OCI-LY7 (cell line): ENCODE data around the gene MGMT. TPM values are rescaled to one million over a fixed set of nuclear protein-coding genes. Genes with fewer than 3 reads are reported as not detected.

Source experiments
- BruUV-seq: library from RNA; stranded (reverse); fragments of 400-500 nt; replicated peaks from 2 replicates; lab custom pipeline; 2021; lab: Mats Ljungman, UMichigan
- CTCF ChIA-PET: fragments of 300-600 bp; sonication (Branson Sonifier 250); formaldehyde crosslinking; loops from one replicate; lab custom pipeline; 2022; ENCODE audit warnings: antibody characterized with exemption; ENCODE audit not compliant: unreplicated experiment; lab: Charles Lee
- POLR2A ChIA-PET: fragments of 300-600 bp; sonication (Branson Sonifier 250); formaldehyde crosslinking; loops from one replicate; lab custom pipeline; 2022; ENCODE audit warnings: antibody characterized with exemption; lab: Charles Lee
- DNase-seq: peaks from one replicate; pipeline ENCODE4 v3.0.0-alpha.2; 2015; ENCODE audit warnings: low spot score
- H2AFZ ChIP-seq: fragments of 200-600 bp; sonication (generic), shearing (Covaris generic); 2 replicates; pipeline ENCODE4 v1.6.1; 2014; ENCODE audit warnings: mild to moderate bottlenecking, antibody characterized with exemption, low read length, moderate library complexity
- H3K27ac ChIP-seq: fragments of 200-600 bp; sonication (generic); 2 replicates; pipeline ENCODE4 v1.5.1; 2014; ENCODE audit warnings: mixed run types, low read depth, mild to moderate bottlenecking, moderate library complexity, low read length, inconsistent platforms; ENCODE audit not compliant: poor library complexity, severe bottlenecking
- H3K36me3 ChIP-seq: fragments of 200-600 bp; sonication (generic); 2 replicates; pipeline ENCODE4 v1.6.1; 2014; ENCODE audit warnings: mild to moderate bottlenecking, antibody characterized with exemption, low read length, moderate library complexity, mixed read lengths; ENCODE audit not compliant: insufficient read depth
- H3K4me1 ChIP-seq: fragments of 200-600 bp; sonication (generic); 2 replicates; pipeline ENCODE4 v1.5.1; 2014; ENCODE audit warnings: mild to moderate bottlenecking, low read length; ENCODE audit not compliant: insufficient read depth, poor library complexity, severe bottlenecking
- H3K4me2 ChIP-seq: fragments of 200-600 bp; sonication (generic); 2 replicates; pipeline ENCODE4 v1.6.1; 2014; ENCODE audit warnings: mild to moderate bottlenecking, low read length
- H3K4me3 ChIP-seq: fragments of 200-600 bp; sonication (generic); 2 replicates; pipeline ENCODE4 v1.5.1; 2014; ENCODE audit warnings: mild to moderate bottlenecking, low read depth, low read length; ENCODE audit not compliant: poor library complexity, severe bottlenecking
- H3K79me2 ChIP-seq: fragments of 200-600 bp; sonication (generic); 2 replicates; pipeline ENCODE4 v1.6.1; 2016; ENCODE audit warnings: low read depth, mild to moderate bottlenecking, low read length, moderate library complexity, mixed read lengths; ENCODE audit not compliant: insufficient read depth
- H3K9me2 ChIP-seq: fragments of 200-600 bp; sonication (generic); 2 replicates; pipeline ENCODE4 v1.6.1; 2016; ENCODE audit warnings: mild to moderate bottlenecking, low read length, mixed read lengths; ENCODE audit not compliant: insufficient read depth
- H3K9me3 ChIP-seq: fragments of 200-600 bp; sonication (generic); 2 replicates; pipeline ENCODE4 v1.6.1; 2014; ENCODE audit warnings: mild to moderate bottlenecking, mixed run types, low read length, mixed read lengths
- H4K20me1 ChIP-seq: fragments of 200-600 bp; sonication (generic); 2 replicates; pipeline ENCODE4 v1.6.1; 2014; ENCODE audit warnings: mild to moderate bottlenecking, antibody characterized with exemption, low read length, moderate library complexity, mixed read lengths; ENCODE audit not compliant: insufficient read depth
- EZH2phosphoT487 ChIP-seq: fragments of 200-600 bp; sonication (generic); IDR thresholded peaks from 2 replicates; pipeline ENCODE4 v1.6.1; 2018; ENCODE audit warnings: low read depth, borderline replicate concordance, mild to moderate bottlenecking, mixed run types, antibody characterized with exemption, low read length, moderate library complexity, mixed read lengths
- intact Hi-C: fragments of 100-400 bp; cut with micrococcal nuclease; formaldehyde crosslinking; loops from one replicate; pipeline ENCODE4 v1.10.0; 2022; ENCODE audit not compliant: unreplicated experiment
- total RNA-seq, 2 experiments: library from RNA; depleted of rRNA in 1 of 2; stranded (reverse); fragments of >200 nt in 1 of 2; shearing (Covaris generic) in 1 of 2; gene quantifications; 2 replicates each; pipeline ENCODE4 v1.2.3, GENCODE V29; 2014 to 2022
- TF ChIP-seq, protein P1 (sequence below): fragments of 200-600 bp; sonication (generic); conservative IDR thresholded peaks from 2 replicates; pipeline ENCODE4 v1.5.1; 2014; ENCODE audit warnings: mild to moderate bottlenecking, antibody characterized with exemption, low read length, moderate library complexity, mixed read lengths

The MGMT gene
- total RNA-seq, 2 experiments from 2014 or later: 19.7 to 25.0 TPM

- no peak for DNase-seq
- intact Hi-C loops: no loop called here
- H3K4me1 ChIP-seq: no peaks in the 10 kb centered on the region
- H3K79me2 ChIP-seq: no peaks in the 10 kb centered on the region
- H3K9me2 ChIP-seq: no peaks in the 10 kb centered on the region
- BruUV-seq: no TSS peak
- POLR2A ChIA-PET: interaction anchor here (0.6 kb wide), 1 partner anchor 62 kb away, joined by 3 read pairs; no protein-coding TSS in a partner anchor
- H3K27ac ChIP-seq: no peak overlapping the region
- TF ChIP-seq, protein P1, sequence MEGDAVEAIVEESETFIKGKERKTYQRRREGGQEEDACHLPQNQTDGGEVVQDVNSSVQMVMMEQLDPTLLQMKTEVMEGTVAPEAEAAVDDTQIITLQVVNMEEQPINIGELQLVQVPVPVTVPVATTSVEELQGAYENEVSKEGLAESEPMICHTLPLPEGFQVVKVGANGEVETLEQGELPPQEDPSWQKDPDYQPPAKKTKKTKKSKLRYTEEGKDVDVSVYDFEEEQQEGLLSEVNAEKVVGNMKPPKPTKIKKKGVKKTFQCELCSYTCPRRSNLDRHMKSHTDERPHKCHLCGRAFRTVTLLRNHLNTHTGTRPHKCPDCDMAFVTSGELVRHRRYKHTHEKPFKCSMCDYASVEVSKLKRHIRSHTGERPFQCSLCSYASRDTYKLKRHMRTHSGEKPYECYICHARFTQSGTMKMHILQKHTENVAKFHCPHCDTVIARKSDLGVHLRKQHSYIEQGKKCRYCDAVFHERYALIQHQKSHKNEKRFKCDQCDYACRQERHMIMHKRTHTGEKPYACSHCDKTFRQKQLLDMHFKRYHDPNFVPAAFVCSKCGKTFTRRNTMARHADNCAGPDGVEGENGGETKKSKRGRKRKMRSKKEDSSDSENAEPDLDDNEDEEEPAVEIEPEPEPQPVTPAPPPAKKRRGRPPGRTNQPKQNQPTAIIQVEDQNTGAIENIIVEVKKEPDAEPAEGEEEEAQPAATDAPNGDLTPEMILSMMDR: no peak
- TF ChIP-seq EZH2phosphoT487: no peak
- no peaks in the 10 kb centered on the region for H3K36me3 ChIP-seq
- CTCF ChIA-PET: no interaction called here
- H3K9me3 ChIP-seq: no peaks in the 10 kb centered on the region
- H4K20me1 ChIP-seq: no peaks in the 10 kb centered on the region
- no peak overlapping the region for H3K4me2 ChIP-seq
- H3K4me3 ChIP-seq: no peak overlapping the region
- no peak overlapping the region for H2AFZ ChIP-seq
Observed at GRCh38 chr10:129765664-129766550, 298.9 kb downstream of the MGMT start.

DNA sequence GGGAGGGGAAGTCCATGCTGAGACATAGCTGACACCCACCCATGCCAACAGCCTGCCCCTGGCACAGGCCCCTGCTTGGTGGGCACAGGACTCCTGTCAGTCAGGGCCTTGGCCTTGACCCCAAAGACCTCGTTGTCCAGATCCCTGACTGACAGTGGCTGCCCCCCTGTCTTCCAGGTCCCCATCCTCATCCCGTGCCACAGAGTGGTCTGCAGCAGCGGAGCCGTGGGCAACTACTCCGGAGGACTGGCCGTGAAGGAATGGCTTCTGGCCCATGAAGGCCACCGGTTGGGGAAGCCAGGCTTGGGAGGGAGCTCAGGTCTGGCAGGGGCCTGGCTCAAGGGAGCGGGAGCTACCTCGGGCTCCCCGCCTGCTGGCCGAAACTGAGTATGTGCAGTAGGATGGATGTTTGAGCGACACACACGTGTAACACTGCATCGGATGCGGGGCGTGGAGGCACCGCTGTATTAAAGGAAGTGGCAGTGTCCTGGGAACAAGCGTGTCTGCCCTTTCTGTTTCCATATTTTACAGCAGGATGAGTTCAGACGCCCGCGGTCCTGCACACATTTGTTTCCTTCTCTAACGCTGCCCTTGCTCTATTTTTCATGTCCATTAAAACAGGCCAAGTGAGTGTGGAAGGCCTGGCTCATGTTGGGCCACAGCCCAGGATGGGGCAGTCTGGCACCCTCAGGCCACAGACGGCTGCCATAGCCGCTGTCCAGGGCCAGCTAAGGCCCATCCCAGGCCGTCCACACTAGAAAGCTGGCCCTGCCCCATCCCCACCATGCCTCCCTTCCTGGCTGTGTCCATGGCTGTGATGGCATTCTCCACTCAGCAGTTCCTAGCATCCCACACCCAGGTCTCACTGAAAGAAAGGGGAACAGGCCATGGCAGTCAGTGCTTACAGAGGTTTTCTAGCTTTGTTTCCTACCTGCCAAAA, 299.8 kb downstream of the MGMT start:
- H3K27ac ChIP-seq: no peak overlapping the region
- H2AFZ ChIP-seq: no peak overlapping the region
- H3K79me2 ChIP-seq: no peaks in the 10 kb centered on the region
- ChIA-PET POLR2A (no interaction called here), CTCF (no interaction called here)
- no peaks in the 10 kb centered on the region for H3K9me3 ChIP-seq
- H4K20me1 ChIP-seq: no peaks in the 10 kb centered on the region
- intact Hi-C loops: no loop called here
- no peak for DNase-seq
- no peak overlapping the region for H3K4me3 ChIP-seq
- H3K4me2 ChIP-seq: no peak overlapping the region
- H3K9me2 ChIP-seq: no peaks in the 10 kb centered on the region
- no peaks in the 10 kb centered on the region for H3K4me1 ChIP-seq
- H3K36me3 ChIP-seq: no peaks in the 10 kb centered on the region
- TF ChIP-seq EZH2phosphoT487: no peak
- TF ChIP-seq, protein P1: no peak
- no TSS peak for BruUV-seq
